Measurements from ENCODE around the gene HOXA3. TPM values are rescaled to one million over a fixed set of nuclear protein-coding genes. Genes with fewer than 3 reads are reported as not detected.
A peak's percentile ranks its signal among the peaks of the same experiment; 100 is the strongest.

HOXA3 gene
- total and polyA plus RNA-seq, 4 donors, result 6.2 to 36.9 (median 19.0) TPM

DNA sequence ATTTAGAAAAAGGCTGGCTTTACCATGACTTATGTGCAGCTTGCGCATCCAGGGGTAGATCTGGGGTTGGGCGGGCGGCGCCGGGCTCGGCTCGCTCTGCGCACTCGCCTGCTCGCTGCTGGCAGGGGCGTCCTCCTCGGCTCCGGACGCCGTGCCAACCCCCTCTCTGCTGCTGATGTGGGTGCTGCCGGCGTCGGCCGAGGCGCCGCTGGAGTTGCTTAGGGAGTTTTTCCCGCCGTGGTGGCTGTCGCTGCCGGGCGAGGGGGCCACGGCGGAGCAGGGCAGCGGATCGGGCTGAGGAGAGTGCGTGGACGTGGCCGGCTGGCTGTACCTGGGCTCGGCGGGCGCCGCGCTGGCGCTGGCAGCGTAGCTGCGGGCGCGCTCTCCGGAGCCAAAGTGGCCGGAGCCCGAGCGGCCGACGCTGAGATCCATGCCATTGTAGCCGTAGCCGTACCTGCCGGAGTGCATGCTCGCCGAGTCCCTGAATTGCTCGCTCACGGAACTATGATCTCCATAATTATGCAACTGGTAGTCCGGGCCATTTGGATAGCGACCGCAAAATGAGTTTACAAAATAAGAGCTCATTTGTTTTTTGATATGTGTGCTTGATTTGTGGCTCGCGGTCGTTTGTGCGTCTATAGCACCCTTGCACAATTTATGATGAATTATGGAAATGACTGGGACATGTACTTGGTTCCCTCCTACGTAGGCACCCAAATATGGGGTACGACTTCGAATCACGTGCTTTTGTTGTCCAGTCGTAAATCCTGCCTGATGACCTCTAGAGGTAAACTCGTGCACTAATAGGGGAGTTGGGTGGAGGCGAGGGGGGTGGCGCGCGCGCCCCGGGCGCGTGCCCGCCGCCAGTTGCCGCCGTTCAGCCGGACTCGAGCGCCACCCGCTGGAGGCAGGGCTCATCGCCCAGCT lies 9.1 kb downstream of the HOXA3 start, which contains the start of gene HOXA5:
TSS of gene HOXA5 (minus strand) at position 659 of the 927 bp plus-strand sequence. CDS start at position 585, 74 bp downstream.
- 4% methylated on average over 81 of the region's 86 CpGs for WGBS (ENCODE audit: insufficient coverage)
- DNase-seq (ENCODE audit: low read depth in 4 of 6, low spot score in 6 of 6), result peak in 2 of 6 donors; percentile 91 to 96
- H3K4me1 ChIP-seq (ENCODE audit: control insufficient read depth, insufficient read depth, low read length), result peaks cover 75% of the 10 kb centered on the region
- peaks cover 6% of the 10 kb centered on the region for H3K27me3 ChIP-seq (ENCODE audit: control insufficient read depth, insufficient read depth, low read length)
- peaks cover 57% of the 10 kb centered on the region for H3K36me3 ChIP-seq (ENCODE audit: control insufficient read depth, insufficient read depth, low read length)
- H3K4me3 ChIP-seq (ENCODE audit: low read depth, low read length), result peak within 1 kb of the TSS; percentile 91
- H3K27ac ChIP-seq (ENCODE audit: low read depth, low read length), result peak within 1 kb of the TSS; percentile 99
- no peaks in the 10 kb centered on the region for H3K9me3 ChIP-seq (ENCODE audit: control insufficient read depth, insufficient read depth, low read length)

DNA sequence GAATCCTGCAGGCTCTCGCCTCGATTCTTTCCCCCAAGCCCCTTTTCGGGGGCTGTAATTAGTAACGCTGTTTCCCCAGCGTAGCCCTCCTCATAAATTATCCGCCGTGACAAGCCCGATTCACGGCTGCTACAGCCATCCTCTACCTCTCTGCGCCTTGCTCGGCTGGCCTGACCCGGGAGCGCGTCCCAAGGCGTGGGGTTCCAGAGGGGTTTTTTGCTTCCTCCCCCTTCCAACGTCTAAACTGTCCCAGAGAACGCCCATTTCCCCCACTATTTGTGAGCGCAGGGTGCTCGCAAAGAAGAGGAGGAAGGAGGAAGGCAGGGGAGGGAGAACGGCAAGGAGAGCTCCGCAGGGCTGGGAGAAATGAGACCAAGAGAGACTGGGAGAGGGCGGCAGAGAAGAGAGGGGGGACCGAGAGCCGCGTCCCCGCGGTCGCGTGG lies 9.8 kb downstream of the HOXA3 start:
- no peak for DNase-seq (ENCODE audit: low read depth in 4 of 6, low spot score in 6 of 6)
- Histone ChIP-seq H3K27me3 (ENCODE audit: control insufficient read depth, insufficient read depth, low read length) (peaks cover 6% of the 10 kb centered on the region), H3K27ac (ENCODE audit: low read depth, low read length) (peak overlapping the region; percentile 99), H3K4me3 (ENCODE audit: low read depth, low read length) (peak overlapping the region; percentile 91), H3K36me3 (ENCODE audit: control insufficient read depth, insufficient read depth, low read length) (peaks cover 57% of the 10 kb centered on the region), H3K4me1 (ENCODE audit: control insufficient read depth, insufficient read depth, low read length) (peaks cover 70% of the 10 kb centered on the region), H3K9me3 (ENCODE audit: control insufficient read depth, insufficient read depth, low read length) (no peaks in the 10 kb centered on the region)
- 4% methylated on average over 20 of the region's 29 CpGs for WGBS (ENCODE audit: insufficient coverage)

DNA sequence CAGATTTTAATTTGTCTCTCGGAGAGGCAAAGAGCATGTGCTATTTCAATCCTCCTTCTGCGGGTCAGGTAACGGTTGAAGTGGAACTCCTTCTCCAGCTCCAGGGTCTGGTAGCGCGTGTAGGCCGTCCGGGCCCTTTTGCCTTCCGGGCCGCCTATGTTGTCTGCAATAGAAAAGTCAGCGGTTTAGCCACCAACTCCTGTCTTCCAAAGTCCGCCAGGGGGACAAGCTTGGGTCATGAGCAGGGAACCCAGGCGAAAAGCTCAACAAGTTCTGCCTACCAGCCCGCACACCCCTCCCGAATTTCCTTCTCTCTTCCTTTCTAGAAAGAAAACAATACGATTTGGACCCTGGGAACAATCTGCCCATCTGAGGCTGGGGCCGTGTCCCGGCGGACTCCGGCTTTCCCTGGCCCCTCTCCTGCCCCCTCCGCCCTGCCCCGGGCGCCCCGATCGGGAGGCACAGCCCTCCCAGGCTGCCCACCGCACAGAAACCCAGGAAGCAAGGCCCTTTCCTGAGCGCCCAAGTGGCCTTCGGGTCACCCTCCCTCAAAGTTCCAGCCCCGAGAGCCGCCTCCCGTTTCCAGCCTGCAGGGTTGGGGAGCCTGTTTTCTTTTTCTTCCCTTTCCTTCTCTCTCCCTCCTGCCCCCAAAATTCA lies 10.3 kb downstream of the HOXA3 start:
- peaks cover 2% of the 10 kb centered on the region for H3K27me3 ChIP-seq (ENCODE audit: control insufficient read depth, insufficient read depth, low read length)
- H3K4me1 ChIP-seq (ENCODE audit: control insufficient read depth, insufficient read depth, low read length), result peaks cover 67% of the 10 kb centered on the region
- peak in 1 of 6 donors; percentile 38 for DNase-seq (ENCODE audit: low read depth in 4 of 6, low spot score in 6 of 6)
- H3K36me3 ChIP-seq (ENCODE audit: control insufficient read depth, insufficient read depth, low read length), result peaks cover 52% of the 10 kb centered on the region
- H3K4me3 ChIP-seq (ENCODE audit: low read depth, low read length), result peak overlapping the region; percentile 91
- H3K27ac ChIP-seq (ENCODE audit: low read depth, low read length), result peak overlapping the region; percentile 99
- H3K9me3 ChIP-seq (ENCODE audit: control insufficient read depth, insufficient read depth, low read length), result no peaks in the 10 kb centered on the region
- 16% methylated on average over 30 of the region's 30 CpGs for WGBS (ENCODE audit: insufficient coverage)

DNA sequence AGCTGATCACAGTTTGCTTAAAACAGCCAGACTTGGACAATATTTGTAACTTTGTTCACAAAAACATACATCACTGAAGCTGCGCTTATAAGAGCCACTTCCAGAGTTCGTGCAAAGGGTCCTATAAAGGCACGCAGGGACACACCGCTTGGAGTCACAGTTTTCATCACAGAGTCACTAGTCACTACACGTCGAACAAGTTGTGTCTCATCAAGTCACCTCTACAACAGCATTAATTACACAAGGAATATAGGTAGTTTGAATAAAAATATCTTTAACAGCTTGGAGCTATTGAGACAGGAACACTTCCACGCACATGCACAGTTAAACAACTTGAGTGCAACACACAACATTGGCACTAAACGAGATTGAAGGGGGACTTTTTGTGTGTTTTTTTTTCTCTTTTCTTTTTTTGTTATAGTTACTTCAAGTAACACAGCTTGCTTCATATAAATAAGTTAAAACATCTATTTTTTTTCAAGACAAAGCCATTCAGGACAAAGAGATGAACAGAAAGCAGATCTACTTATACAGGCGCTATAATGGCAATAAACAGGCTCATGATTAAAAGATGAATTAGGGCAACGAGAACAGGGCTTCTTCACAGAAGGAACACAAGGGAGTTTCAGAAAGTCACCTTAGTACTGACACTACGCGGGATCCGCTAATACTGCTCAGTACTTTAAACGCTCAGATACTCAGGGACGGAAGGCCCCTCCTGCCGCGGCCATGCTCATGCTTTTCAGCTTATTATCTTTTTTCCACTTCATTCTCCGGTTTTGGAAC lies 11.1 kb downstream of the HOXA3 start:
- Histone ChIP-seq H3K9me3 (ENCODE audit: control insufficient read depth, insufficient read depth, low read length) (no peaks in the 10 kb centered on the region), H3K4me3 (ENCODE audit: low read depth, low read length) (peak overlapping the region; percentile 91), H3K4me1 (ENCODE audit: control insufficient read depth, insufficient read depth, low read length) (peaks cover 68% of the 10 kb centered on the region), H3K36me3 (ENCODE audit: control insufficient read depth, insufficient read depth, low read length) (peaks cover 47% of the 10 kb centered on the region), H3K27ac (ENCODE audit: low read depth, low read length) (peak overlapping the region; percentile 99), H3K27me3 (ENCODE audit: control insufficient read depth, insufficient read depth, low read length) (peaks cover 4% of the 10 kb centered on the region)
- 27% methylated on average over 13 of the region's 18 CpGs for WGBS (ENCODE audit: insufficient coverage)
- peak in 1 of 6 donors; percentile 56 for DNase-seq (ENCODE audit: low read depth in 4 of 6, low spot score in 6 of 6)

DNA sequence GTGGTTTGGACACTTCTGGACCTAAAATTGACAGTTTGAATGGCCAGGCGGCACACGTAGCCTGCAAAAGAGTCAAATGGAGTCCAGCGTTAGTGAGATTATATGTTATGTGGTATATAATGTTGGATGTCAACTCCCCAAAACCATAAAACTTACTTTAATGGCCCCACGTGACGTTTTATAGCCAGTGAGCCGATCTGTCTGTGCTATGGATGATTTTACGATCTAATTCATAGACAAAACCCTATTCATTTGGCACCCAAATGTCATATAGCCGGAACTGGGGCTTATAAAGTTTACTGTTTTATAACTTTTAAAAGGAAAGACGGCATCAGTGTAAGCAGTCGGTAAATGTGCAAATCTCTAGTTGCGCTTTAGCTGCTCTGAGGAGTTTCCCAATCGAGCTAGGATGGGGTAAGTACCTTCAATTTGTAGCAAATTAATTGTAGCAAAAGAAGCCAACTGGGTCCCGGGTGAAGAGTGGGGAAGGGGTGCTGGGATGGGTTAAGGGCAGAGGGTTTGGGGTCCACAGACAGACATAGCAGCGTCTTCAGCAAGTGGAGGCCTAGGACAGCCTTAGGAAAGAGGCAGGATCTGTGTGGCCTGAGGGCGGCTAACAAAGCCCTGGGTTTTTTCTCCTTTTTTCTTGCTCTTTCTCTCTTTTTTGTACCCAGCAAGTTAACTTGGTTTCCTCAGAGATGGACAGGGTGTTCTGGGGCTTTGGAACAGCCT lies 12.1 kb downstream of the HOXA3 start:
- peaks cover 66% of the 10 kb centered on the region for H3K4me1 ChIP-seq (ENCODE audit: control insufficient read depth, insufficient read depth, low read length)
- peak overlapping the region; percentile 91 for H3K4me3 ChIP-seq (ENCODE audit: low read depth, low read length)
- H3K27me3 ChIP-seq (ENCODE audit: control insufficient read depth, insufficient read depth, low read length), result peaks cover 4% of the 10 kb centered on the region
- no peaks in the 10 kb centered on the region for H3K9me3 ChIP-seq (ENCODE audit: control insufficient read depth, insufficient read depth, low read length)
- peak in 2 of 6 donors; percentile 52 to 86 for DNase-seq (ENCODE audit: low read depth in 4 of 6, low spot score in 6 of 6)
- H3K27ac ChIP-seq (ENCODE audit: low read depth, low read length), result peak overlapping the region; percentile 99
- WGBS (ENCODE audit: insufficient coverage), result 37% methylated on average over 6 of the region's 15 CpGs
- peaks cover 41% of the 10 kb centered on the region for H3K36me3 ChIP-seq (ENCODE audit: control insufficient read depth, insufficient read depth, low read length)

DNA sequence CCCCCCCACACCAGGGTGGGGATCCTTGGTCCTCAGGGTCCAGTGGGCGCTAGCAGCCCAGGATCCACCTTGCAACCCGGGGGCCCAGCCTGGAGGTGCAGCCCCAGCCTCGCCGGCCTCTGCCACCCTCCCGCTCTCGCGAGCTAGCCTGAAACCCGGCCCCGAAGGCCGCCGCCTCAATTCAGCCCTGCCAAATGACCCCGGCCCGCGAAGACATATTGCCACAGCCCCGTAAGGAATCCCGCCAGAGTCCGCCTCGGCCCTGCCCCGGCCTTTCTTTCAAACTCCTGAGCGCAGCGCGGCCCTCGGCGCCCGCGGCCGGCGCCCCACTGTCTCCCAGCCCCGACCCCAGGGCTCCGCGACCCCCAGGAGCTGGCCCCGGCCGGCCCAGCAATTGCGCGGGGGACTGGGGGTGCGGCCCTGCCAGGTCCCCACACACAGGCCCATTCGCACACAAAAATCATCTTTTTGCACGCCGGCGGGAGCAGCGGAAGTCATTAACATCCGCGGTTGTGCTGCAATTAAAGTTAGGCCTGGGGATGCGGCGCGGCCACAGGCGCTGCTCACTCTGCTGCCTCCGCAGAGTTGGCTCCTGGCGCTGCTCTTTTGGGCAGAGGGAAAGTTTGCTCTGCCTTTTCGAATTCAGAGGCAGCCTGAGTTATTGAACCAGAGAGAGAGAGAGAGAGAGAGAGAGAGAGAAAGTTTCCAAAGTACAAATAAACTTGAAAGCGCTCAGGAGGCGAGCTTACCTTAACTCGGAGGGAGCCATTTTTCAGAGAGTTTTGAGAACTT lies 12.9 kb downstream of the HOXA3 start:
- peaks cover 33% of the 10 kb centered on the region for H3K36me3 ChIP-seq (ENCODE audit: control insufficient read depth, insufficient read depth, low read length)
- 19% methylated on average over 47 of the region's 53 CpGs for WGBS (ENCODE audit: insufficient coverage)
- peaks cover 4% of the 10 kb centered on the region for H3K27me3 ChIP-seq (ENCODE audit: control insufficient read depth, insufficient read depth, low read length)
- peak overlapping the region; percentile 91 for H3K4me3 ChIP-seq (ENCODE audit: low read depth, low read length)
- peak overlapping the region; percentile 99 for H3K27ac ChIP-seq (ENCODE audit: low read depth, low read length)
- peaks cover 59% of the 10 kb centered on the region for H3K4me1 ChIP-seq (ENCODE audit: control insufficient read depth, insufficient read depth, low read length)
- no peaks in the 10 kb centered on the region for H3K9me3 ChIP-seq (ENCODE audit: control insufficient read depth, insufficient read depth, low read length)
- peak in 1 of 6 donors; percentile 54 for DNase-seq (ENCODE audit: low read depth in 4 of 6, low spot score in 6 of 6)

DNA sequence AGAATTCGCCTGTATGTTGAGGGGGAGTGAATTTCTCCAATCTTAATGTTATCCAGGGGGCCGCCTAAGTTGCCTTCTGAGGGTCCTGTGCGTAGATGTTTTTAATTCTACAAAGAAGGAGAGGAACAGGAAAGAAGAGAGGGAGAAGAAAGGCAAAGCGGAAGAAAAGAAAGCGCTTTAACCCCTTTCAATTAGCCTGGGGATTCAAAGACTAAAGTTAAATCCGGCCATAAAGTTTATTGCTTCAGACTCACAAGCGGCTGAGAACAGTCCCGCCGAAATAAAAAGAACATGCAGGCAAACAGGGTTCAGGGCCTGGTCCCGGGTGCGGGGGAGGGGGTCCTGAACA lies 13.4 kb downstream of the HOXA3 start:
- DNase-seq (ENCODE audit: low read depth in 4 of 6, low spot score in 6 of 6), result peak in 1 of 6 donors; percentile 40
- WGBS (ENCODE audit: insufficient coverage), result 37% methylated on average over 8 of the region's 11 CpGs
- Histone ChIP-seq H3K27ac (ENCODE audit: low read depth, low read length) (peak overlapping the region; percentile 99), H3K9me3 (ENCODE audit: control insufficient read depth, insufficient read depth, low read length) (no peaks in the 10 kb centered on the region), H3K36me3 (ENCODE audit: control insufficient read depth, insufficient read depth, low read length) (peaks cover 29% of the 10 kb centered on the region), H3K4me3 (ENCODE audit: low read depth, low read length) (peak overlapping the region; percentile 91), H3K4me1 (ENCODE audit: control insufficient read depth, insufficient read depth, low read length) (peaks cover 54% of the 10 kb centered on the region), H3K27me3 (ENCODE audit: control insufficient read depth, insufficient read depth, low read length) (peaks cover 4% of the 10 kb centered on the region)

DNA sequence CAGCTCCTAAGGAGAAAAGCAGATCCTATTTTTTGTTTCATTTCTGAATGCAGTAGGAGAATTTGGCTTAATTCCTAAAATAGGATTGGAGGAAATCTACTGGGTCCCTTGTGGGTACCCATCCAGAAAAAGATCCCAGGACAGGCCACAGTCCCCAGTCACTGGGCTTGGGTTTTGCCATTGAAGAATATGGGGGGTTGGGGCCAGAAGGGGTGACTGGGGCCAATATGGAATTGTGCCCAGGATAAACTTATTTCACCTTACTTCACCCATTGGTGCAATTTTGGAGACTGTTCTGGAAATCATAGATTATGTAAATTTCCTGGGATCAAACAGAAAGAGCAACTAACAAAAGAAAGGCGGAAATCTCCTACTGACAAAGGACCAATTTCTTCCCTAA lies 13.9 kb downstream of the HOXA3 start:
- Histone ChIP-seq H3K4me1 (ENCODE audit: control insufficient read depth, insufficient read depth, low read length) (peaks cover 55% of the 10 kb centered on the region), H3K4me3 (ENCODE audit: low read depth, low read length) (peak overlapping the region; percentile 91), H3K36me3 (ENCODE audit: control insufficient read depth, insufficient read depth, low read length) (peaks cover 26% of the 10 kb centered on the region), H3K27me3 (ENCODE audit: control insufficient read depth, insufficient read depth, low read length) (peaks cover 4% of the 10 kb centered on the region), H3K27ac (ENCODE audit: low read depth, low read length) (peak overlapping the region; percentile 99), H3K9me3 (ENCODE audit: control insufficient read depth, insufficient read depth, low read length) (no peaks in the 10 kb centered on the region)
- peak in 1 of 6 donors; percentile 35 for DNase-seq (ENCODE audit: low read depth in 4 of 6, low spot score in 6 of 6)
- WGBS (ENCODE audit: insufficient coverage), result no CpG with 5 or more reads among the region's 1 CpG

Measured in spinal cord (tissue), 10 donors.